SK-N-SH (cell line): Measurements from ENCODE around the gene FGF4. TPM values are rescaled to one million over a fixed set of nuclear protein-coding genes. Genes with fewer than 3 reads are reported as not detected.

Experiments
- CTCF ChIA-PET: fragments of 300-600, 350-600 bp; formaldehyde crosslinking; extraction: SDS; loops from one replicate; lab custom pipeline; 2021; lab: Yijun Ruan, JAX
- POLR2A ChIA-PET: fragments of 350-600 bp; sonication (Branson Sonifier 250); formaldehyde crosslinking; extraction: SDS; loops from one replicate; lab custom pipeline; 2020; ENCODE audit warnings: antibody characterized with exemption, inconsistent platforms; lab: Yijun Ruan, JAX
- DNase-seq: peaks from one replicate; pipeline ENCODE4 v3.0.0; 2012
- H2AFZ ChIP-seq: fragments of 200-600 bp; sonication (generic); 2 replicates; pipeline ENCODE4 v1.8.1; 2016; ENCODE audit warnings: antibody characterized with exemption, mild to moderate bottlenecking, low read depth
- H3F3A ChIP-seq: fragments of 200-600 bp; sonication (generic); replicated peaks from 2 replicates; pipeline ENCODE3; 2016; ENCODE audit warnings: antibody characterized with exemption, mild to moderate bottlenecking; ENCODE audit not compliant: insufficient read depth
- H3K27ac ChIP-seq, 2 experiments: fragments of 200-500 bp in 1 of 2; fragments of 200-600 bp in 1 of 2; sonication (Bioruptor generic) in 1 of 2; sonication (generic), shearing (Covaris generic) in 1 of 2; 2 replicates each; pipeline versions ENCODE4 v1.5.1 to v1.6.1; 2014 to 2016; ENCODE audit warnings: low read depth in 2 of 2, inconsistent platforms in 1 of 2, low read length in 1 of 2, mild to moderate bottlenecking in 1 of 2, mixed read lengths in 1 of 2
- H3K27me3 ChIP-seq: fragments of 200-600 bp; sonication (generic), shearing (Covaris generic); 2 replicates; pipeline ENCODE4 v1.6.1; 2016; ENCODE audit warnings: mixed run types; ENCODE audit not compliant: insufficient read depth
- H3K36me3 ChIP-seq, 2 experiments: fragments of 200-500 bp in 1 of 2; fragments of 200-600 bp in 1 of 2; sonication (Bioruptor generic) in 1 of 2; sonication (generic) in 1 of 2; replicated peaks in 1 of 2; 2 replicates each; pipeline versions ENCODE3 to v1.5.1; 2014 to 2016; ENCODE audit warnings: low read length in 1 of 2, mild to moderate bottlenecking in 1 of 2; ENCODE audit not compliant: insufficient read depth in 2 of 2, control insufficient read depth in 1 of 2
- H3K4me1 ChIP-seq, 2 experiments: fragments of 200-500 bp in 1 of 2; fragments of 200-600 bp in 1 of 2; sonication (Bioruptor generic) in 1 of 2; sonication (generic), shearing (Covaris generic) in 1 of 2; 2 replicates each; pipeline versions ENCODE4 v1.5.1 to v1.6.1; 2014 to 2016; ENCODE audit warnings: low read depth in 1 of 2, low read length in 1 of 2, mixed run types in 1 of 2; ENCODE audit not compliant: insufficient read depth in 2 of 2, control insufficient read depth in 1 of 2
- H3K4me2 ChIP-seq: fragments of 200-600 bp; sonication (generic), shearing (Covaris generic); 2 replicates; pipeline ENCODE4 v1.6.1; 2017; ENCODE audit warnings: mixed run types
- H3K4me3 ChIP-seq, 2 experiments: fragments of 200-500 bp in 1 of 2; fragments of 200-600 bp in 1 of 2; sonication (Bioruptor generic) in 1 of 2; sonication (generic), shearing (Covaris generic) in 1 of 2; 2 replicates each; pipeline versions ENCODE4 v1.5.1 to v1.8.1; 2014 to 2016; ENCODE audit warnings: low read depth in 2 of 2, inconsistent platforms in 1 of 2, low read length in 1 of 2, mild to moderate bottlenecking in 1 of 2, mixed read lengths in 1 of 2, moderate library complexity in 1 of 2
- H3K79me2 ChIP-seq: fragments of 200-600 bp; sonication (generic); 2 replicates; pipeline ENCODE4 v1.8.1; 2017; ENCODE audit warnings: mild to moderate bottlenecking; ENCODE audit not compliant: insufficient read depth
- H3K9ac ChIP-seq: fragments of 200-600 bp; sonication (generic); 2 replicates; pipeline ENCODE4 v1.6.1; 2017; ENCODE audit warnings: mixed run types
- H3K9me2 ChIP-seq: fragments of 200-600 bp; sonication (generic); 2 replicates; pipeline ENCODE4 v1.6.1; 2017; ENCODE audit warnings: mixed run types
- H3K9me3 ChIP-seq: fragments of 200-600 bp; sonication (generic); 2 replicates; pipeline ENCODE4 v1.6.1; 2017; ENCODE audit warnings: mixed run types, mild to moderate bottlenecking, moderate library complexity
- H4K20me1 ChIP-seq: fragments of 200-600 bp; sonication (generic); 2 replicates; pipeline ENCODE4 v1.6.1; 2017; ENCODE audit warnings: mild to moderate bottlenecking, mixed run types; ENCODE audit not compliant: insufficient read depth
- CHD2 ChIP-seq: fragments of 150-350 bp; IDR thresholded peaks from 2 replicates; pipeline ENCODE4 v1.6.1; 2018; ENCODE audit warnings: low read length; ENCODE audit not compliant: partially characterized antibody
- EP300 ChIP-seq, 2 experiments: IDR thresholded peaks; 2 replicates each; pipeline versions ENCODE4 v1.4.0 to v1.6.1; 2012; ENCODE audit warnings: borderline replicate concordance in 1 of 2, low read depth in 1 of 2, low read length in 1 of 2
- EZH2phosphoT487 ChIP-seq: fragments of 200-600 bp; sonication (generic); IDR thresholded peaks from 2 replicates; pipeline ENCODE4 v1.6.1; 2017; ENCODE audit warnings: low read depth, mixed run types, mild to moderate bottlenecking, antibody characterized with exemption, moderate library complexity, borderline replicate concordance
- FOSL2 ChIP-seq: IDR thresholded peaks from 2 replicates; pipeline ENCODE4 v1.4.0; 2012; ENCODE audit warnings: low read depth, mild to moderate bottlenecking, moderate library complexity, borderline replicate concordance
- GATA2 ChIP-seq: sonication (generic); formaldehyde crosslinking; IDR thresholded peaks from 2 replicates; pipeline ENCODE4 v1.5.0; 2020; ENCODE audit warnings: mild to moderate bottlenecking, missing genetic modification reagents
- RCOR1 ChIP-seq: fragments of 150-350 bp; IDR thresholded peaks from 2 replicates; pipeline ENCODE4 v1.6.1; 2017; ENCODE audit warnings: antibody characterized with exemption, low read length
- SIN3A ChIP-seq: IDR thresholded peaks from 2 replicates; pipeline ENCODE4 v1.6.1; 2012; ENCODE audit warnings: low read depth, mild to moderate bottlenecking, low read length, moderate library complexity, borderline replicate concordance
- SMC3 ChIP-seq: IDR thresholded peaks from 2 replicates; pipeline ENCODE4 v1.6.1; 2012; ENCODE audit warnings: low read depth, low read length, improper control_type of control experiment
- TCF12 ChIP-seq: IDR thresholded peaks from 2 replicates; pipeline ENCODE4 v1.4.0; 2012
- WGBS: methylation state at CpG from one replicate; pipeline ENCODE4 v1.1.6; 2017; ENCODE audit warnings: low lambda C conversion rate; 5-methylcytosine and 5-hydroxymethylcytosine counted together
- polyA plus RNA-seq, 3 experiments: library from polyadenylated mRNA; depleted of rRNA; stranded (reverse); fragments of >200 nt; gene quantifications; 2 replicates each; pipeline ENCODE4 v1.2.3, GENCODE V29; 2012
- TF ChIP-seq, protein P1 (sequence below): fragments of 150-350 bp; IDR thresholded peaks from 2 replicates; pipeline ENCODE4 v1.6.1; 2016; ENCODE audit warnings: mild to moderate bottlenecking, low read depth, low read length
- TF ChIP-seq, protein P2 (sequence below): IDR thresholded peaks from 2 replicates; pipeline ENCODE4 v1.6.1; 2012; ENCODE audit warnings: mild to moderate bottlenecking, low read depth, low read length, moderate library complexity

FGF4 gene
- polyA plus RNA-seq, 1 of the 3 experiments (the other 2 are of a cell fraction), result not detected

DNA sequence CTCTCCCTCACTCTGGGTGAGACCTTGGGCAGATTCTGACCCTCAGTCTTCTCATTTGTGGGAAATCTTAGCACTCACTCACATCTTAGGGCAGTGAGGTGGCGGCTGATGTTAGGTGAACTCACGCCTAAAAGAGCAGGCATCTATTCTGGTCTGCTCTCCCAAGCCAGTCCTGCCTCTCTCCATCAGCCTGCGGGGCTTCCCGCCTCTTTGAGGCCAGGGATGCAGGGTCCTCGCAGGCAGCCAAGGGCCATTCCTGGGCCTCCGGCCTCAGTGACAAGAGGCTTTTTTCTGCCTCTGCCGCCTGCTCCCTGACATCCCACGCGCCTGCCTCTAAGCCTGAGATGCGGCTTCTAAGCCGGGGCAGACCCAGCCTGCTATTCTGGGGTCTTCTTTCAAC lies 13.8 kb upstream of the FGF4 start:
- ChIA-PET CTCF (interaction anchor here (0.6 to 0.9 kb wide), 2 partner anchors 13 to 23 kb away, joined by 3 read pairs; no protein-coding TSS in a partner anchor), POLR2A (no interaction called here)
- Histone ChIP-seq H4K20me1 (no peaks in the 10 kb centered on the region), H3K79me2 (no peaks in the 10 kb centered on the region), H3F3A (peaks cover 4% of the 10 kb centered on the region), H3K9me3 (no peaks in the 10 kb centered on the region), H3K4me3 (no peak overlapping the region), H3K4me1 (no peaks in the 10 kb centered on the region; a peak in 1 of 4 replicates), H3K4me2 (no peak overlapping the region), H2AFZ (no peak overlapping the region), H3K27ac (no peak overlapping the region), H3K27me3 (no peaks in the 10 kb centered on the region; the same call in 1 of the 2 replicates), H3K36me3 (no peaks in the 10 kb centered on the region), H3K9ac (no peak overlapping the region), H3K9me2 (no peaks in the 10 kb centered on the region)
- WGBS, result 82% methylated on average over 6 of the region's 11 CpGs
- no peak for DNase-seq
- no peak for TF ChIP-seq SIN3A
- no peak for TF ChIP-seq EP300 (IDR thresholded peaks at IDR 0.05; ENCODE audit: borderline replicate concordance in 1 of 2, low read depth in 1 of 2, low read length in 1 of 2)
- TF ChIP-seq EZH2phosphoT487, result no peak
- no peak for TF ChIP-seq RCOR1

DNA sequence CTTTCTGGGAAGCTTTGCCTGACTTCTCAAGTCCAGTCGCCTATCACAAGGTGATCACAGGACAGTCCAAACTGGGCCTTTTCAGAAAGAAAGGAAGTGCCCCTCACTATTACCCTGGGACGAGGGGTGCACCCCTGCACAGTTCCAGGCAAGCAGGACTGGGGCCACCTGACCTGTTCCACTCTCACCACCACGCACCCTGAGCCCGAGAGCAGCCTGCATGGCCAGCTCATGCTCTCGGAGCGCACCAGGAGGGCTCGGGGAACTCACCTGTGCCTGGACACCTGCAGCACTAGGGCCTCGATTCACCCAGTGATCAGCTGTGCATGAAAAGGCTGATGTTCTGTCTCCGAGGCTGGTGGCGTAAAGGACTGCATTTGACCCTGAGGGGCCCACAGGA lies 12.8 kb upstream of the FGF4 start:
- Histone ChIP-seq H3K9ac (no peak overlapping the region), H2AFZ (no peak overlapping the region), H3K4me2 (no peak overlapping the region), H3K4me3 (no peak overlapping the region), H3K36me3 (no peaks in the 10 kb centered on the region), H3F3A (peaks cover 4% of the 10 kb centered on the region), H3K4me1 (no peaks in the 10 kb centered on the region; a peak in 1 of 4 replicates), H3K9me3 (no peaks in the 10 kb centered on the region), H3K9me2 (no peaks in the 10 kb centered on the region), H3K79me2 (no peaks in the 10 kb centered on the region), H3K27ac (no peak overlapping the region), H4K20me1 (no peaks in the 10 kb centered on the region), H3K27me3 (no peaks in the 10 kb centered on the region; the same call in 1 of the 2 replicates)
- WGBS, result 76% methylated on average over 5 of the region's 10 CpGs
- ChIA-PET CTCF (interaction anchor here (0.9 to 1.5 kb wide), 3 partner anchors 13 to 24 kb away, joined by 3 to 4 read pairs (median 4); no protein-coding TSS in a partner anchor), POLR2A (no interaction called here)
- TF ChIP-seq FOSL2 (no peak), RCOR1 (no peak), SMC3 (no peak), CHD2 (no peak)
- DNase-seq, result no peak

DNA sequence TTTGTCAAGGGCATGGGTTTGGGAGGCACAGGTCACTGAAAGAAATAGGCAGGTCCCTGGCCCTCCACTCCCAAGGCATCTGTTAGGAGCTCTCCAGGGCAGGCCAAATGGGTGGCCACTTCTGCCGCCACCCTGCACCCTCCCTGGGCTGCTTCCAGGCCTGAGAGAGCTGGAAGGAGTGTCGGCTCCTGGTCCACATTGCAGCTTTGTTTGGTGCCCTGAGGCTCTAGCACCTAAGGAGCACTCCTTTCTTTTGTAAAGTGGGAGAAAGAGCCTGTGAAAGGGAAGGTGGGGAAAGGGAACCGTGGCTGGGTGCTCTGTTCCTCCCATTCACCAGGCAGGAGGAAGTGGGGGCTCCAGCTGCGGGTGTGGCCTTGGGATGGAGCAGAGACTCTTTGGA lies 12.3 kb upstream of the FGF4 start:
- Histone ChIP-seq H3K79me2 (no peaks in the 10 kb centered on the region), H3F3A (peaks cover 4% of the 10 kb centered on the region), H3K9me3 (no peaks in the 10 kb centered on the region), H3K4me3 (no peak overlapping the region), H3K9ac (no peak overlapping the region), H3K9me2 (no peaks in the 10 kb centered on the region), H3K27ac (no peak overlapping the region), H3K4me1 (no peaks in the 10 kb centered on the region; a peak in 1 of 4 replicates), H3K36me3 (no peaks in the 10 kb centered on the region), H3K4me2 (no peak overlapping the region), H3K27me3 (no peaks in the 10 kb centered on the region; the same call in 1 of the 2 replicates), H4K20me1 (no peaks in the 10 kb centered on the region), H2AFZ (no peak overlapping the region)
- TF ChIP-seq GATA2 (CRISPR knock-in tag) (no peak), SIN3A (no peak), EZH2phosphoT487 (no peak), TCF12 (no peak)
- TF ChIP-seq, protein P1, sequence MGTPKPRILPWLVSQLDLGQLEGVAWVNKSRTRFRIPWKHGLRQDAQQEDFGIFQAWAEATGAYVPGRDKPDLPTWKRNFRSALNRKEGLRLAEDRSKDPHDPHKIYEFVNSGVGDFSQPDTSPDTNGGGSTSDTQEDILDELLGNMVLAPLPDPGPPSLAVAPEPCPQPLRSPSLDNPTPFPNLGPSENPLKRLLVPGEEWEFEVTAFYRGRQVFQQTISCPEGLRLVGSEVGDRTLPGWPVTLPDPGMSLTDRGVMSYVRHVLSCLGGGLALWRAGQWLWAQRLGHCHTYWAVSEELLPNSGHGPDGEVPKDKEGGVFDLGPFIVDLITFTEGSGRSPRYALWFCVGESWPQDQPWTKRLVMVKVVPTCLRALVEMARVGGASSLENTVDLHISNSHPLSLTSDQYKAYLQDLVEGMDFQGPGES, result no peak
- TF ChIP-seq, protein P2, sequence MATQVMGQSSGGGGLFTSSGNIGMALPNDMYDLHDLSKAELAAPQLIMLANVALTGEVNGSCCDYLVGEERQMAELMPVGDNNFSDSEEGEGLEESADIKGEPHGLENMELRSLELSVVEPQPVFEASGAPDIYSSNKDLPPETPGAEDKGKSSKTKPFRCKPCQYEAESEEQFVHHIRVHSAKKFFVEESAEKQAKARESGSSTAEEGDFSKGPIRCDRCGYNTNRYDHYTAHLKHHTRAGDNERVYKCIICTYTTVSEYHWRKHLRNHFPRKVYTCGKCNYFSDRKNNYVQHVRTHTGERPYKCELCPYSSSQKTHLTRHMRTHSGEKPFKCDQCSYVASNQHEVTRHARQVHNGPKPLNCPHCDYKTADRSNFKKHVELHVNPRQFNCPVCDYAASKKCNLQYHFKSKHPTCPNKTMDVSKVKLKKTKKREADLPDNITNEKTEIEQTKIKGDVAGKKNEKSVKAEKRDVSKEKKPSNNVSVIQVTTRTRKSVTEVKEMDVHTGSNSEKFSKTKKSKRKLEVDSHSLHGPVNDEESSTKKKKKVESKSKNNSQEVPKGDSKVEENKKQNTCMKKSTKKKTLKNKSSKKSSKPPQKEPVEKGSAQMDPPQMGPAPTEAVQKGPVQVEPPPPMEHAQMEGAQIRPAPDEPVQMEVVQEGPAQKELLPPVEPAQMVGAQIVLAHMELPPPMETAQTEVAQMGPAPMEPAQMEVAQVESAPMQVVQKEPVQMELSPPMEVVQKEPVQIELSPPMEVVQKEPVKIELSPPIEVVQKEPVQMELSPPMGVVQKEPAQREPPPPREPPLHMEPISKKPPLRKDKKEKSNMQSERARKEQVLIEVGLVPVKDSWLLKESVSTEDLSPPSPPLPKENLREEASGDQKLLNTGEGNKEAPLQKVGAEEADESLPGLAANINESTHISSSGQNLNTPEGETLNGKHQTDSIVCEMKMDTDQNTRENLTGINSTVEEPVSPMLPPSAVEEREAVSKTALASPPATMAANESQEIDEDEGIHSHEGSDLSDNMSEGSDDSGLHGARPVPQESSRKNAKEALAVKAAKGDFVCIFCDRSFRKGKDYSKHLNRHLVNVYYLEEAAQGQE, result no peak
- DNase-seq, result no peak
- POLR2A ChIA-PET, result no interaction called here
- CTCF ChIA-PET, result interaction anchor here (0.9 to 1.5 kb wide), 3 partner anchors 14 to 409 kb away, joined by 3 to 4 read pairs (median 4); no protein-coding TSS in a partner anchor
- WGBS, result 55% methylated on average over 4 of the region's 4 CpGs
